ENCODE data around the gene MRPL45. TPM values are rescaled to one million over a fixed set of nuclear protein-coding genes. Genes with fewer than 3 reads are reported as not detected.
A peak's percentile ranks its signal among the peaks of the same experiment; 100 is the strongest.

MRPL45 gene
- total RNA-seq, 6 donors from 2014 or later = 5.7 to 28.9 (median 25.2) TPM

- H3K4me1 ChIP-seq = peaks cover 0 to 29% (median 8%) of the 10 kb centered on the region in 4 donors
- TF ChIP-seq CTCF (IDR thresholded peaks at IDR 0.05) (no peak), POLR2A (IDR thresholded peaks at IDR 0.05) (peak in 1 of 4 donors; percentile 11), EP300 (IDR thresholded peaks at IDR 0.05) (peak in 2 of 4 donors; percentile 12 to 21), POLR2AphosphoS5 (IDR thresholded peaks at IDR 0.05) (peak; percentile 18 to 36)
- peak in 1 of 2 donors; percentile 82 for DNase-seq
- WGBS, 2 donors = 57 to 70% methylated on average over 6 to 10 of the region's 10 CpGs
- peak overlapping the region; percentile 57 to 74 (median 70) for H3K27ac ChIP-seq
- H3K4me3 ChIP-seq = no peak overlapping the region
- no peaks in the 10 kb centered on the region for H3K27me3 ChIP-seq
- H3K36me3 ChIP-seq = peaks cover 0 to 31% (median 14%) of the 10 kb centered on the region in 4 donors
- H3K9me3 ChIP-seq = no peaks in the 10 kb centered on the region
- ATAC-seq (ENCODE audit: low FRiP score in 2 of 2) = peak; percentile 42 to 91
Measured at GRCh38 chr17:38320482-38320881, 23.5 kb downstream of the MRPL45 start.

DNA sequence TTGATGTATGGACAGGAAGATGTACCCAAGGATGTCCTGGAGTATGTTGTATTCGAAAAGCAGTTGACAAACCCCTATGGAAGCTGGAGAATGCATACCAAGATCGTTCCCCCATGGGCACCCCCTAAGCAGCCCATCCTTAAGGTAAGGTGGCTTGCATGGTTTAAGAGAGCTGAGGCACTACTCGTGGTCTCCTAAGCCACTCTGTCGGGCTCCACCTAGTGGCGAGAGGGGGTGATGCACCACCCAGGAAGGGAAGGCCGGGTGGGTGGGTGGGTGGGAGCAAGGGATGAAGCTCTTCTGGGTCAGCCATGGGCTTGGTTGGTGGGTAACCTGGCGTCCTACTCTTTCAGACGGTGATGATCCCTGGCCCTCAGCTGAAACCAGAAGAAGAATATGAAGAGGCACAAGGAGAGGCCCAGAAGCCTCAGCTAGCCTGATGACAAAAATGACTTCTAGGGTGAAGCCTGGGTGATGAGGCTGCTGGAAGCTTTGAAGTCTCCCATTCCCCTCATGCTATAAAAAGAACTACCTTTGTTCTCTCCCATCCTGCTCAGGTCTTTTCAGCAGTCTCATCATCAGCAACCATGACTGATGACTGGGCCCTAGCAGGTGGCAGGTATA, 25.3 kb downstream of the MRPL45 start:
- TF ChIP-seq CTCF (IDR thresholded peaks at IDR 0.05) (peak in 5 of 6 experiments; percentile 18 to 95 (median 43)), EP300 (IDR thresholded peaks at IDR 0.05) (no peak), POLR2A (IDR thresholded peaks at IDR 0.05) (no peak), POLR2AphosphoS5 (IDR thresholded peaks at IDR 0.05) (no peak)
- DNase-seq = peak in 1 of 2 donors; percentile 70

DNA sequence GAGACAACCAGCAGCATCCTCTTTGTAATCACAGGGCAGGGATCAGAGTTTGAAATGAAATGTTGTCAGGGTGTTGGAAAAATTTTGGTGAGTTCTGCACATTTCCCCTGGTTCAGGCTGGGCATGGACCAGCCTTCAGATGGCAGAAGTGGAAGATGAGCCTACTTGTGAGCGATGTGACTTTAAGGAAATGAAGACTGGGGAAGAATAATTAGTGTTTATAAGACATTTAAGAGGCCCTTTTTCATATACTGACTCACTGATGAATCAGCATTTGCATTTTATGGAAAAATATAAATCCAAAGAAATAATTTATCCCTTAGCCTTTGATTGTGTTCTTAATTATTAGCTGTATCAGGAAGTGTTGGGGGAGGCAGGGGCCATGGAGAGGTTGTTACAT, 25.9 kb downstream of the MRPL45 start:
- H3K27ac ChIP-seq = no peak overlapping the region
- no peak for ATAC-seq (ENCODE audit: low FRiP score in 2 of 2)
- no peak for TF ChIP-seq POLR2AphosphoS5 (IDR thresholded peaks at IDR 0.05)
- no peak for TF ChIP-seq EP300 (IDR thresholded peaks at IDR 0.05)
- TF ChIP-seq POLR2A (IDR thresholded peaks at IDR 0.05) = no peak
- DNase-seq = no peak
- H3K36me3 ChIP-seq = peaks cover 0 to 31% (median 14%) of the 10 kb centered on the region in 4 donors
- H3K4me3 ChIP-seq = no peak overlapping the region
- peaks cover 0 to 36% (median 21%) of the 10 kb centered on the region in 4 donors for H3K4me1 ChIP-seq
- no peaks in the 10 kb centered on the region for H3K27me3 ChIP-seq
- H3K9me3 ChIP-seq = no peaks in the 10 kb centered on the region
- 89 to 100% methylated on average over 1 of the region's 1 CpG for WGBS, 2 donors

More for the DNA sequence above, 25.3 kb downstream of the MRPL45 start:
- no peaks in the 10 kb centered on the region for H3K27me3 ChIP-seq
- no peak overlapping the region for H3K4me3 ChIP-seq
- H3K27ac ChIP-seq = no peak overlapping the region
- H3K4me1 ChIP-seq = peaks cover 0 to 35% (median 17%) of the 10 kb centered on the region in 4 donors
- H3K9me3 ChIP-seq = no peaks in the 10 kb centered on the region
- 29 to 39% methylated on average over 6 to 8 of the region's 8 CpGs for WGBS, 2 donors
- H3K36me3 ChIP-seq = peaks cover 0 to 31% (median 14%) of the 10 kb centered on the region in 4 donors
- ATAC-seq (ENCODE audit: low FRiP score in 2 of 2) = peak; percentile 73 to 81

DNA sequence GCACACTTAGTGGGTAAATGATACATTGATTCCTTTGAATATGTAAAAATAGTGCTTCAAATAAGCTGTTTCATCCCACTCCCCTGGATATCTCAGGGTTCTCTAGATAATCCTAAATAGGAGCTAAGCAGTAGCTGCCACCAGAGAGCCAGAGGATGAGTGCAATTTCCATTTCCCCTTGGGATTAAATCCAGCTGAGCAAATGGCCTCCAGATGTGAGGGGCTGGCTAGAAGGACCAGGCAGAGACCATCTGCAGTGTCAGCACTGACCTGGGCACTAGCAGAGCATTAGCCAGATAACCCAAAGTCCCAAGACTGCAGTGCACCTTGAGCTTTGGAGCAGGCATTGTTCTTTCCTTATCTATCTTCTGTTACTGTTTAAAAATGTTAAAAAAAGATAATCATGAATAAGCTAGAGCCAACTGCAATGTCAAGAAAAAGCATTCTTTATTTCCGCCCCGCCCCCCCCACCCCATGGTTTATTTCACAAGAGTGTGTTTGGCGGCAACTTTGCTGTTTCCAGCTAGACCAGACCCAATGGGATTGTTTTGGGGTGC, 27.3 kb downstream of the MRPL45 start:
- WGBS, 2 donors = 74 to 88% methylated on average over 3 of the region's 3 CpGs
- Histone ChIP-seq H3K36me3 (peaks cover 0 to 31% (median 13%) of the 10 kb centered on the region in 4 donors), H3K27me3 (no peaks in the 10 kb centered on the region), H3K27ac (no peak overlapping the region), H3K4me3 (no peak overlapping the region), H3K4me1 (peaks cover 0 to 36% (median 21%) of the 10 kb centered on the region in 4 donors), H3K9me3 (no peaks in the 10 kb centered on the region)
- ATAC-seq (ENCODE audit: low FRiP score in 2 of 2) = no peak
- no peak for TF ChIP-seq CTCF (IDR thresholded peaks at IDR 0.05)
- TF ChIP-seq POLR2AphosphoS5 (IDR thresholded peaks at IDR 0.05) = no peak
- no peak for TF ChIP-seq EP300 (IDR thresholded peaks at IDR 0.05)
- no peak for DNase-seq

GRCh38 chr17:38324772-38325171, 27.8 kb downstream of the MRPL45 start:
- Histone ChIP-seq H3K9me3 (no peaks in the 10 kb centered on the region), H3K4me3 (no peak overlapping the region), H3K27ac (no peak overlapping the region), H3K27me3 (no peaks in the 10 kb centered on the region), H3K4me1 (peaks cover 0 to 36% (median 19%) of the 10 kb centered on the region in 4 donors), H3K36me3 (peaks cover 0 to 27% (median 11%) of the 10 kb centered on the region in 4 donors)
- no peak for DNase-seq
- ATAC-seq (ENCODE audit: low FRiP score in 2 of 2) = no peak
- WGBS, 2 donors = 89 to 96% methylated on average over 2 of the region's 2 CpGs
- no peak for TF ChIP-seq POLR2AphosphoS5 (IDR thresholded peaks at IDR 0.05)
- TF ChIP-seq POLR2A (IDR thresholded peaks at IDR 0.05) = no peak
